T-helper 22 cell (primary cell): ENCODE measurements around the gene RERE.
"Not testable (repeated sequence)": the region's sequence is repeated elsewhere in the genome, so short reads cannot be mapped to it uniquely, and the experiment has no call there.

ENCODE experiments used
- DNase-seq: peaks from one replicate; pipeline ENCODE4 v3.0.0-alpha.2; 2020; ENCODE audit warnings: low read depth

RERE gene

GRCh38 chr1:8448505-8448904, 368.9 kb downstream of the RERE start:
- not testable (repeated sequence) for DNase-seq

GRCh38 chr1:8447616-8448150, 369.8 kb downstream of the RERE start:
- no peak for DNase-seq

- not testable (repeated sequence) for DNase-seq
Observed at GRCh38 chr1:8446119-8446518, 371.3 kb downstream of the RERE start.

GRCh38 chr1:8443558-8444194, 373.8 kb downstream of the RERE start:
- DNase-seq = no peak

- DNase-seq = no peak
Observed at GRCh38 chr1:8441426-8441825, 376.0 kb downstream of the RERE start.

GRCh38 chr1:8439015-8439702, 378.3 kb downstream of the RERE start:
- no peak for DNase-seq

- DNase-seq = no peak
Observed at GRCh38 chr1:8438489-8438888, 379.0 kb downstream of the RERE start.

GRCh38 chr1:8437347-8437746, 380.1 kb downstream of the RERE start:
- DNase-seq = no peak

GRCh38 chr1:8435569-8436071, 381.8 kb downstream of the RERE start:
- DNase-seq = no peak

- no peak for DNase-seq
Observed at GRCh38 chr1:8434101-8434500, 383.3 kb downstream of the RERE start.

- no peak for DNase-seq
Observed at GRCh38 chr1:8431784-8432183, 385.7 kb downstream of the RERE start.

- peak; percentile 3 for DNase-seq
Observed at GRCh38 chr1:8431019-8431418, 386.4 kb downstream of the RERE start.

GRCh38 chr1:8430476-8430875, 387.0 kb downstream of the RERE start:
- DNase-seq = no peak

GRCh38 chr1:8429549-8430110, 387.8 kb downstream of the RERE start:
- DNase-seq = no peak

- DNase-seq = no peak
Observed at GRCh38 chr1:8428441-8428840, 389.0 kb downstream of the RERE start.

- no peak for DNase-seq
Observed at GRCh38 chr1:8427986-8428385, 389.5 kb downstream of the RERE start.

- no peak for DNase-seq
Observed at GRCh38 chr1:8427493-8427892, 389.9 kb downstream of the RERE start.

- no peak for DNase-seq
Observed at GRCh38 chr1:8426996-8427395, 390.4 kb downstream of the RERE start.

GRCh38 chr1:8425781-8426161, 391.7 kb downstream of the RERE start:
- DNase-seq = no peak

GRCh38 chr1:8425150-8425780, 392.2 kb downstream of the RERE start:
- DNase-seq = no peak

GRCh38 chr1:8424539-8425116, 392.8 kb downstream of the RERE start:
- DNase-seq = peak; percentile 38
